Subcutaneous adipose tissue (tissue), 4 donors: ENCODE results near the gene HELB. TPM values are rescaled to one million over a fixed set of nuclear protein-coding genes. Genes with fewer than 3 reads are reported as not detected.

Experiments
- total RNA-seq, 4 donors: library from RNA; depleted of rRNA; stranded (reverse); fragments of >200 nt; gene quantifications; one replicate each; pipeline ENCODE4 v1.1.0, GENCODE V29; 2016
- TF ChIP-seq, protein P1 (sequence below): fragments of 450-650 bp; IDR thresholded peaks from one replicate; pipeline ENCODE4 v1.5.1; 2016; ENCODE audit warnings: low read depth, mild to moderate bottlenecking, control low read depth, antibody characterized with exemption, moderate library complexity

HELB gene
- 1 to 10 TPM; 4.0 to 7.5 (median 6.1) TPM for total RNA-seq

DNA sequence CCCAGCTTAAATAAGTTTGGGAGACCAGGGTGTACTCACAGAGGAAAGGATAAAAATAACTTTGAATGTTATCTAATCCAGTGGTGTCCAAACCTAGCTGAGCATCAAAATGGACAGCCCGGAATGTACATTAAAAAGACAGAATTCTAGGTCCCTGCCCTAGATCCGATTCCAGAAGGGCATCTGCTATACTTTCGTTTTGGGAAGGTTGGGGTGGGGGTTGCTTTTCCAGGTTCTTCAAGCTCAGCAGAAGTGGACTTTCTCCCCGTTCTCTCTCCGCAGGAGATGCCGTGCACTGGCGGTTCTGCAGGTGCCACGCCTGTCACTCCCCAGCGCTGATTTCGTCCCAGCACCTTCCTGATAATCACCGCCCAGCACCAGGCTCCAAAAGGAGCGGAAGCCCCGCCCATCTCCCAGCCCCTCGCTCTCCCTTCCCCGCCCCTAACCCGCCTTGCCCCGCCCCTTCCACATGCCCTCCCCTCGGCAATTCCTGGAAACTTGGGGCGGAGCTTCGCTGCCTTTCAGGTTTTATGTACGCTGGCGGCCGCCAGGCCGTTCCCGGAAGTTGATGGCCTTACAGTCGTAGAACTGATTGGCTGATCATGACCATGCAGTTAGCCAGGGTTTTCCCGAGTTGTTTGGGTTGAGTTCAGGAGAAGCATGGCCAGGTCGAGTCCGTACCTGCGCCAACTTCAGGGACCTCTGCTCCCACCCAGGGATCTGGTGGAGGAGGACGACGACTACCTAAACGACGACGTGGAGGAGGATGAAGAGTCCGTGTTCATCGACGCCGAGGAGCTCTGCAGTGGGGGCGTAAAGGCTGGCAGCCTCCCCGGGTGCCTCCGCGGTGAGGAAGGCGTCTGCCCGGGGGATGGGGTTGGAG lies at the start of gene HELB:
Gene HELB, plus strand, starts transcription at position 550 of the 883 bp plus-strand sequence. Its CDS starts 111 bp downstream, at position 661.
- TF ChIP-seq, protein P1, sequence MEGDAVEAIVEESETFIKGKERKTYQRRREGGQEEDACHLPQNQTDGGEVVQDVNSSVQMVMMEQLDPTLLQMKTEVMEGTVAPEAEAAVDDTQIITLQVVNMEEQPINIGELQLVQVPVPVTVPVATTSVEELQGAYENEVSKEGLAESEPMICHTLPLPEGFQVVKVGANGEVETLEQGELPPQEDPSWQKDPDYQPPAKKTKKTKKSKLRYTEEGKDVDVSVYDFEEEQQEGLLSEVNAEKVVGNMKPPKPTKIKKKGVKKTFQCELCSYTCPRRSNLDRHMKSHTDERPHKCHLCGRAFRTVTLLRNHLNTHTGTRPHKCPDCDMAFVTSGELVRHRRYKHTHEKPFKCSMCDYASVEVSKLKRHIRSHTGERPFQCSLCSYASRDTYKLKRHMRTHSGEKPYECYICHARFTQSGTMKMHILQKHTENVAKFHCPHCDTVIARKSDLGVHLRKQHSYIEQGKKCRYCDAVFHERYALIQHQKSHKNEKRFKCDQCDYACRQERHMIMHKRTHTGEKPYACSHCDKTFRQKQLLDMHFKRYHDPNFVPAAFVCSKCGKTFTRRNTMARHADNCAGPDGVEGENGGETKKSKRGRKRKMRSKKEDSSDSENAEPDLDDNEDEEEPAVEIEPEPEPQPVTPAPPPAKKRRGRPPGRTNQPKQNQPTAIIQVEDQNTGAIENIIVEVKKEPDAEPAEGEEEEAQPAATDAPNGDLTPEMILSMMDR: no peak

DNA sequence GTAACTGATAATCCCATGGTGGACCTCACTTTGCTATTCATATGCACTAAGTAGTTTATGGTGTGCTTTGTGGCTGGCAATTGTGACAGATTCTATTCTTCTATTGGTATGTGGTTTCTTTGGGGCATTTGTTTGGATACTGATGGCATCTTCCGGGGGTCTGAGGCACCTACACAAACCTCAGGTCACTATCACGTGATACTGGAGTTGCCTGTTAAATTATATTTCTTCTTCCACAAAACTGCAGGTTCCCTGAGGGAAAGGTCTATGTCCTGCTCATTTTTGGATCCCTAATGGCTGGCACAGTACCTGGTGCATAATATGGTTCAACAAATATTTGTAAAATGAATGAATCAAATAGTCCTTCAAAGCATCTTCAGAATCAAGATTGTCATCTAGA lies 49.5 kb upstream of the HELB start:
- TF ChIP-seq, protein P1: no peak

DNA sequence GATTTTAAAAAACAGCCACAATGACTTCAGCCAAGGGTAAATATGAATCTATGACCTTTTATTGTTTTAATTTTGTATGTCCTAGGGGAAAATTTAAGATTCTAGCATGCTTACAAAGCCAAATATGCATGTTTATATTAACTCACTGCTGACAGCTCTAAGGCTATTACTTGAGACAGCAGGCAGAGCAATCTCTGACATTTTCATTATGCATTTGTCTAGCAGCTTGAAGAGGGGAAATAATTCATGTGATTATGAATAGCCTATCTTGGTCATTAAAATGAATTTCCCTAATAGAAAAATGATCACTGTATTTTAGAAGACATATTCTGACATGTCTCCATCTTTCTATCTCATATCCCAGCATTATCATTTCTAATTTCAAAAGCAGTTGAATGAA lies 46.6 kb upstream of the HELB start:
- TF ChIP-seq, protein P1: no peak

DNA sequence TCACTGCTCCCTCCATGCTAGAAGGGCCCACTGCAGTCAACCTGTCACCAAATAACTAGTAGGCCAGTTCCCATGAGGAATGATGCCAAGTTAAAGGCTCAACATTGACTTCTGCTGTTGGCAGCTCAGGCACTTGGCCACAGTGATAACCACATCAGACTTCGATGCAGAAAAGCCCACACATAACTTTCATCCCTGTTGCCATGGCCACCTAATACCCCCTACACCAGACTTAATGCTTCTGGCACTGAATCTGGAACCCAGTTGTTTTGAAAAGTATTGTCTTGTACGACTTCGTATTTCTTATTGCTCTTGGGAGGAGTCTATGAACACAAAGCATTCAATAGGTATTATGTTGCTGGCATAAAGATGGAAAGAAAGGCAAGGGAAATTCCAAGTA lies 44.3 kb upstream of the HELB start:
- TF ChIP-seq, protein P1: no peak

DNA sequence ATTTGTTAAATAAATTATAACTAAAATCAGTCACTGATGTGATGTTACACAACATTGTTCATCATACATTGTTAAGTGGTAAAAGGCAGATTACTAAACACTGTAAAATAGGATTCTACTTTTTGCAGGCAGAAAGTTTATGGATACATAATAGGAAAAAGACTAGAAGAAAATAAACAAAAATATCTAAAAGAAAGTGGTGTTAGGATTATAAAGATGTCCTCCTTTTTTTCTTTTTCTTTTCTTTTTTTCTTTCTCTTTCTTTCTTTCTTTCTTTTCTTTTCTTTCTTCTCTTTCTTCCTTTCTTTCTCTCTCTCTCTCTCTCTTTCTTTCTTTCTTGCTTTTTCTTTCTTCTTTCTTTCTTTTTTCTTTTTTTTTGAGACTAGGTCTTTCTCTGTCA lies 39.6 kb upstream of the HELB start:
- TF ChIP-seq, protein P1: no peak

DNA sequence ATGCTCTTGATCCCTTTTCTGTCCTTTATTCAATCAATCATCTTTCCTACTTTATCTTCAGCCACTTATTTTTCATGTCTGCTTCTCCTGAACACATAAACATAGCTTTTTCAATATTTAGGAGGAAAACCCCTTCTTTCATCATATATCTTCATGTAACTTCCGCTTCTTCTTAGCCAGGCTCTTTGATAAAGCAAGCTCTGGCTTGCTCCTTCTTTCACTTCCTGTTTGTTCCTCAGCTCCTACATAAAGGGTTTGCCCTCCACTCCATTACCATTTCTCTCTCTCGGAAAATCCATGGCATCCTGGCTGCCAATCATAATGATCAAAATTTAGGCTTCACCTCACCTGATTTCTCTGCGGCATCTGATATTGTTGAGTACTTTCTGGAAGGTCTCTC lies 33.7 kb upstream of the HELB start:
- TF ChIP-seq, protein P1: no peak

DNA sequence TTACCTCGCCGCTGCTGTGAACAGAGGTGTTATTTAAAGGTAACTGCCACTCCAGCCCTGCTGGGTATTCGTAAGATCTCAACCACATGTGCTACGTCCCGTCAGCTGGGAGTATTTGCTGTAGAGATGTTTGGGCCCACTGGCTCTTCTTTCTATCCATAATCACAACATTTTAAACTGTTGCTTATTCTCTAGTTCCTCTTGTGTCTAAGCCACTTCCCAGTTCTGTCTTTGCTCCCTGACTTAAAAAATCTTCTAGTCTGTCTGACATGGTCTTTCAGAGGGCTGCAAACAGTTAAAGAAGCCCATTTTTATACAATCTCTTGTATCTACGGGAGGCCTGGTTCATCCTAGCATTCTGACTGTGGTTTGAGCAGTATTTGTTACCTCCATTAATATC lies 33.2 kb upstream of the HELB start:
- TF ChIP-seq, protein P1: no peak
